Stimulated activated CD8-positive, alpha-beta memory T cell treated with anti-CD3 and anti-CD28 coated beads, Interleukin-12 subunit alpha, Interleukin-12 subunit beta, amount 100 ng/mL, for 24 hours (primary cell): ENCODE results near the gene KLHDC8A.
"Not testable (repeated sequence)": the region's sequence is repeated elsewhere in the genome, so short reads cannot be mapped to it uniquely, and the experiment has no call there.

ENCODE experiments used
- DNase-seq: peaks from one replicate; pipeline ENCODE4 v3.0.0-alpha.2; 2020; ENCODE audit errors: extremely low read depth

Gene KLHDC8A

GRCh38 chr1:205371871-205372660 lies 15.3 kb upstream of the KLHDC8A start:
- DNase-seq: no peak

- DNase-seq: no peak
Measured at GRCh38 chr1:205370780-205371179, 14.1 kb upstream of the KLHDC8A start.

GRCh38 chr1:205369701-205370123 lies 13.0 kb upstream of the KLHDC8A start:
- DNase-seq: no peak

- no peak for DNase-seq
Measured at GRCh38 chr1:205368478-205368877, 11.8 kb upstream of the KLHDC8A start.

GRCh38 chr1:205365945-205366463 lies 9.3 kb upstream of the KLHDC8A start:
- no peak for DNase-seq

GRCh38 chr1:205365086-205365485 lies 8.4 kb upstream of the KLHDC8A start:
- DNase-seq: not testable (repeated sequence)

DNA sequence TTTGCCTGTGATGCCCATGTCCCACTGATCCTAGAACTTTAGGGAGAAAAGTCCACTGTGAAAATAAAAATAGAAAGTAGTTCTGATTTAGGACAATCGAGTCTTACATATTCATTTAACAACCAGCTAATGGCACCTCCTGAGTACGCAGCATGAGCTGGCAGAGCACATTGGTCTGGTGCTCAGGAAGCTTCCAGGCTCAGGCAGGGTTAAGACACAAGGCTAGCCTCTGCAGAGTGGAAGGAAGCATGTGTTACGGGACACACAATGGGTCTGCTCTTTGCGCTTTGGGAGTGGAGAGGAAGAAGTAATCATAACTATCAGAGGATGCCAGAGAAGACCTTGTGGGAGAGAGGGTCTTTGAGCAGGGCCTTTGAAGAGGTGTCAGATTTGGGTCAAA lies 4.2 kb upstream of the KLHDC8A start:
- no peak for DNase-seq

DNA sequence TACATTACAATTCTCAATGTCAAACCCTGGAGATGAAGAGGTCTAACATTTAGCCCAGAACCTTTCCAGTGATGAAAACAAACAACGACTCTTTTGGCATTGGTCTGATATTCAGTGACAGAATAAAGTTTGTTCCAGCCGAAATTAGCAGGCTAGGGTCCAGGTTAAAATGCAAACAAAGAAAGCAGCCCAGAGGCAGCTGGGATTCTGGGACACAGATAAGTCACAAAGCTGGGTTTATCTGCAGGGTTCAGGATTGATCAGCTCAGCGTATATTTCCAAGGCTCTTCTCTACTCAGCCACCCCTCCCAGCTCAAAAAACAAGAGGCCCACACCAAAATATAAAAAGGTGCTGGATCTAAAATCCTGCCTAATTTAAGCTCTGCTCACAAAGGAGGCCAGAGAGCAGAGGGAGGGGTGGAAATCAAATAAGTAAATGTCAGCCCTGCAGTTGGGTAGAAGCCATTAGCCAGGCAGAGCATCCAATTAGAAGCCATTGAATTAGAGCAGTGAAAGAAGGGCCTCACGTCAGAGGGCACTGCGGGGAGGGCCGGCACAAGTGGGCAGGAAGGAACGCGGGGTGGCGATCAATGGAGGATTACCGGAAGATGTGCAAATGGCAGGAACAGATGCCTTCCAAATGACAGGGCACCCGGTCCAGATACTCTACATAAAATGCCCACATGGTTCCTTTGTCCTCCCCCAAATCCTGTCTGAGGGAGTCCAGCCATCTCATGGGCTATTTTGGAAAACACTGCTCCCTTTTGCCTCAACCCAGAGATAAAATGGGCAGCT lies 3.2 kb upstream of the KLHDC8A start:
- no peak for DNase-seq

DNA sequence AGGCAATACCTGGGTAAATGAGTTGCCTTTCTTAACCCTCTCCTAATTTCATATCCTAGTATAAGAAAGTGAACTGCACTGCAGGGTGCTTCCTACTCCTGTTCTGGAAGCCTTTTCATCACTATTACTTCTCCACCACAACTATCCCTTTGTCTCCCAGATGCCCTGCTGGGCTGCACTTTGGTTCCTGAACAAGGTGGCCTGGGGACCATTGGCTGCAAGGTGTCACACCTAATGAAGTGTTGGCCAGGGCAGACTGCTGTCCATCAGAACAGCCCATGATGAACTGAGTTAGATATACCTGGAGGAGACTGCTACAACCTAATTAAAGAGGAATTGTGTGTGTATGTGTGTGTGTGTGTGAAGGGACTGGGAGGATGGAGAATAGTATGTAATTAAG lies 1.9 kb upstream of the KLHDC8A start:
- DNase-seq: no peak

- no peak for DNase-seq
Measured at GRCh38 chr1:205357567-205357966, 845 bp upstream of the KLHDC8A start.

GRCh38 chr1:205355075-205355453 lies 1.7 kb downstream of the KLHDC8A start:
- no peak for DNase-seq

GRCh38 chr1:205354259-205355074 lies 2.3 kb downstream of the KLHDC8A start:
- DNase-seq: no peak

- no peak for DNase-seq
Measured at GRCh38 chr1:205353612-205354011, 3.1 kb downstream of the KLHDC8A start.

DNA sequence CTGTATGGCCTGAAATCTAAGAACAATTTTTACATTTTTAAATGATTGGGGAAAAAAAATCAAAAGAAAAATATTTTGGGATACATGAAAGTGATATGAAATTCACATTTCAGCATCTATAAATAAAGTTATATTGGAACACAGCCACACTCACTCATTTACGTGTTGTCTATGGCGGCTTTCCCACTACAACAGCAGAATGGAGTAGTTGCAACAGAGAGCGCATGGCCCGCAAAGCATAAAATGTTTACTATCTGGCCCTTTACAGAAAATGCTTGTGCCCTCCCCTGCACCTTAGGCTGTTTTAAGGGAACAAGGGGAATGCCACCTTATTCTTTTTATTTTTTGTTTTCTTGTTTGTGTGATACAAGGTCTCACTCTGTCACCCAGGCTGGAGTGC lies 3.5 kb downstream of the KLHDC8A start:
- DNase-seq: no peak

- DNase-seq: no peak
Measured at GRCh38 chr1:205351984-205352713, 4.6 kb downstream of the KLHDC8A start.

DNA sequence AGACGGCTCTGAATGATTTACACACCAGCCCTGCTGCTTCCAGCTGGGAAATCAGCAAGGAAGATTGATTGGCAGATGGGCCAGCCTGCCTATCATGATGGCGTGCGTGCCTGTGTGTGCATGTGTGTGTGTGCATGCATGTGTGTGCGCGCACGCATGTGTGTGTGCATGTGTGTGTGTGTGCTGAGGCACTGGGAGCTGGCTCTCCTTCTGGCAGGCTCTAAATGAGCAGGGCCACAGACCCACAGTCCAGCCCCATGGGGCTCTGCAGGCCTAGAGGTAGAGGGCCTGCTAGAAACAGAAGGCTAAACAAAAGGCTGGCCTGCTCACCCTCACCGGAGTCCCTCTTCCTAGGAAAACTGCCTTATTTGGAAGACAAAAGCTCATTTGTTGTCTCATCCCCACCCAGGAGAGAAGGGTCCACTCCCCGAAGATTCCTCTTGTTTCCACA lies 6.0 kb downstream of the KLHDC8A start:
- no peak for DNase-seq

GRCh38 chr1:205350124-205350523 lies 6.6 kb downstream of the KLHDC8A start:
- DNase-seq: no peak

- DNase-seq: no peak
Measured at GRCh38 chr1:205348554-205349487, 7.9 kb downstream of the KLHDC8A start.

- no peak for DNase-seq
Measured at GRCh38 chr1:205346956-205347574, 9.7 kb downstream of the KLHDC8A start.

DNA sequence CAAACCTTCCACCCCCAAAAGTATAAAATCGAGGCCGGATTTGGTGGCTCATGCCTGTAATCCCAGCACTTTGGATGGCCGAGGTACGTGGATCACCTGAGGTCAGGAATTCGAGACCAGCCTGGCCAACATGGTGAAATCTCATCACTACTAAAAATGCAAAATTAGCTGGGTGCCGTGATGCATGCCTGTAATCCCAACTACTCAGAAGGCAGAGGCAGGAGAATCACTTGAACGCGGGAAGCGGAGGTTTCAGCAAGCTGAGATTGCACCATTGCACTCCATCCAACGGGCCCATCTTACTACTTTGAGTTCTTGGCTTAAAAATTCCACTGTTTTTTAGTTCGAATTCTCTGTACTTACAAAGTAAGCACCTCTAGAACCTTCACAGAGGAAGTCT lies 11.0 kb downstream of the KLHDC8A start:
- no peak for DNase-seq
